Neural cell (in vitro differentiated cells): ENCODE measurements around the gene IGFBP2.

Source experiments
- EZH2 ChIP-seq: fragments of 200-600, 300-800 bp; shearing (Covaris generic), sonication (generic); IDR thresholded peaks from 2 replicates; pipeline ENCODE4 v1.6.1; 2014; ENCODE audit warnings: antibody characterized with exemption, low read length, borderline replicate concordance, mild to moderate bottlenecking; ENCODE audit not compliant: insufficient read depth, poor library complexity, severe bottlenecking
- POLR2AphosphoS5 ChIP-seq: IDR thresholded peaks from 2 replicates; pipeline ENCODE4 v1.6.1; 2012
- TF ChIP-seq, protein P1 (sequence below): fragments of 450-650 bp; IDR thresholded peaks from 2 replicates; pipeline ENCODE4 v1.5.1; 2014; ENCODE audit warnings: antibody characterized with exemption, mild to moderate bottlenecking, moderate library complexity; ENCODE audit not compliant: poor library complexity, severe bottlenecking
- TF ChIP-seq, protein P2 (sequence below): IDR thresholded peaks from 2 replicates; pipeline ENCODE4 v1.6.1; 2012; ENCODE audit warnings: borderline replicate concordance

DNA sequence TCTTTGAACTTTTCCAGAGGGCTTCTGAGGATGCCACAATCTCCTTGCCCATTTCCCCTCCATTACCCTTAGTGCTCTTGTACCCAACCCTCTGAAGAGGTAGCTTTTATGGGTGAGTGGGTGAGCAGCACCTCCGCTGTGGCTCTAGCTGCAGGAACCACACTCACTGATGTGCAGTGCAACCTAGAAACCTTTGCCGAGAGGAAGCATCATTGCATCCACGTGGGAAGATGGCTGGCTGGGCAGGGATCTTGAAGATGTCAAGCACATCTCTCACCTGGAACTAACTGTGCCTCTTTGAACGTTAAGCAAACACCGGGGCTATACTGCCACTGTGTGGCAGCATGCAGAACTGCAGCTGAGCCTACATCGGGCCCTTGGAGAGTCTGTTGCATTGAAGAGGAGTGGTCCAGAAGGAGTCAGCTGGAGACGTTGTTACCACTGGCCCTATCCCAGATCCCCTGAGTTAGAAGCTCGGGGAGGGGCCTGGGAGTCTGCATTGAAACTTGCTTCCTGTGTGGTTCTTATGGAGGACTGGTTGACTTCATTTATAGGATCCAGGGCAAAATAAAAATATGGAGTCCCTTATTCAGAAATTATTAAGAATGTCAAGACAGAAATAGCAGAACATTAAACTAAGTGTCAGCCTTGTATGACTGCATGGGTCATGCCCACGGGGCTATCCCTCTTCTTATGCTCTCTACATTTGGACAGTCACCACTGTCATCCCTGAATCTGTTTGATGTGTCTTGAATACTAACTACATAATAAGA is 33.4 kb downstream of the IGFBP2 start:
- TF ChIP-seq, protein P1, sequence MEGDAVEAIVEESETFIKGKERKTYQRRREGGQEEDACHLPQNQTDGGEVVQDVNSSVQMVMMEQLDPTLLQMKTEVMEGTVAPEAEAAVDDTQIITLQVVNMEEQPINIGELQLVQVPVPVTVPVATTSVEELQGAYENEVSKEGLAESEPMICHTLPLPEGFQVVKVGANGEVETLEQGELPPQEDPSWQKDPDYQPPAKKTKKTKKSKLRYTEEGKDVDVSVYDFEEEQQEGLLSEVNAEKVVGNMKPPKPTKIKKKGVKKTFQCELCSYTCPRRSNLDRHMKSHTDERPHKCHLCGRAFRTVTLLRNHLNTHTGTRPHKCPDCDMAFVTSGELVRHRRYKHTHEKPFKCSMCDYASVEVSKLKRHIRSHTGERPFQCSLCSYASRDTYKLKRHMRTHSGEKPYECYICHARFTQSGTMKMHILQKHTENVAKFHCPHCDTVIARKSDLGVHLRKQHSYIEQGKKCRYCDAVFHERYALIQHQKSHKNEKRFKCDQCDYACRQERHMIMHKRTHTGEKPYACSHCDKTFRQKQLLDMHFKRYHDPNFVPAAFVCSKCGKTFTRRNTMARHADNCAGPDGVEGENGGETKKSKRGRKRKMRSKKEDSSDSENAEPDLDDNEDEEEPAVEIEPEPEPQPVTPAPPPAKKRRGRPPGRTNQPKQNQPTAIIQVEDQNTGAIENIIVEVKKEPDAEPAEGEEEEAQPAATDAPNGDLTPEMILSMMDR: peak; percentile 99
- no peak for TF ChIP-seq POLR2AphosphoS5
- TF ChIP-seq, protein P2, sequence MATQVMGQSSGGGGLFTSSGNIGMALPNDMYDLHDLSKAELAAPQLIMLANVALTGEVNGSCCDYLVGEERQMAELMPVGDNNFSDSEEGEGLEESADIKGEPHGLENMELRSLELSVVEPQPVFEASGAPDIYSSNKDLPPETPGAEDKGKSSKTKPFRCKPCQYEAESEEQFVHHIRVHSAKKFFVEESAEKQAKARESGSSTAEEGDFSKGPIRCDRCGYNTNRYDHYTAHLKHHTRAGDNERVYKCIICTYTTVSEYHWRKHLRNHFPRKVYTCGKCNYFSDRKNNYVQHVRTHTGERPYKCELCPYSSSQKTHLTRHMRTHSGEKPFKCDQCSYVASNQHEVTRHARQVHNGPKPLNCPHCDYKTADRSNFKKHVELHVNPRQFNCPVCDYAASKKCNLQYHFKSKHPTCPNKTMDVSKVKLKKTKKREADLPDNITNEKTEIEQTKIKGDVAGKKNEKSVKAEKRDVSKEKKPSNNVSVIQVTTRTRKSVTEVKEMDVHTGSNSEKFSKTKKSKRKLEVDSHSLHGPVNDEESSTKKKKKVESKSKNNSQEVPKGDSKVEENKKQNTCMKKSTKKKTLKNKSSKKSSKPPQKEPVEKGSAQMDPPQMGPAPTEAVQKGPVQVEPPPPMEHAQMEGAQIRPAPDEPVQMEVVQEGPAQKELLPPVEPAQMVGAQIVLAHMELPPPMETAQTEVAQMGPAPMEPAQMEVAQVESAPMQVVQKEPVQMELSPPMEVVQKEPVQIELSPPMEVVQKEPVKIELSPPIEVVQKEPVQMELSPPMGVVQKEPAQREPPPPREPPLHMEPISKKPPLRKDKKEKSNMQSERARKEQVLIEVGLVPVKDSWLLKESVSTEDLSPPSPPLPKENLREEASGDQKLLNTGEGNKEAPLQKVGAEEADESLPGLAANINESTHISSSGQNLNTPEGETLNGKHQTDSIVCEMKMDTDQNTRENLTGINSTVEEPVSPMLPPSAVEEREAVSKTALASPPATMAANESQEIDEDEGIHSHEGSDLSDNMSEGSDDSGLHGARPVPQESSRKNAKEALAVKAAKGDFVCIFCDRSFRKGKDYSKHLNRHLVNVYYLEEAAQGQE: no peak
- TF ChIP-seq EZH2: no peak
